GM12892 (cell line): ENCODE results near the gene ADPRH.

ENCODE experiments used
- POLR2A ChIP-seq: IDR thresholded peaks from 2 replicates; pipeline ENCODE4 v1.6.1; 2011; ENCODE audit warnings: low read depth, low read length, control low read depth
- POLR2AphosphoS5 ChIP-seq: IDR thresholded peaks from 2 replicates; pipeline ENCODE4 v1.6.1; 2011; ENCODE audit warnings: low read depth, low read length, control low read depth
- TAF1 ChIP-seq: IDR thresholded peaks from 2 replicates; pipeline ENCODE4 v1.6.1; 2011; ENCODE audit warnings: low read depth, mild to moderate bottlenecking, control low read depth, low read length, borderline replicate concordance

- TF ChIP-seq TAF1 (no peak), POLR2AphosphoS5 (no peak), POLR2A (no peak)
These were observed 6.7 kb downstream of the ADPRH start for GRCh38 chr3:119585856-119586570.
